ENCODE data around the gene GRID1.

GRCh38 chr10:86368987-86369386 lies 2.4 kb upstream of the GRID1 start:
- TF ChIP-seq CTCF (IDR thresholded peaks at IDR 0.05) (no peak), POLR2A (IDR thresholded peaks at IDR 0.05) (no peak)
